HG02870 (cell line): ENCODE measurements around the gene LAMA4.

Experiments used
- ATAC-seq: cut with Tn5 transposase; IDR thresholded peaks from one replicate; pipeline ENCODE4 v1.9.1; 2021; ENCODE audit warnings: mild to moderate bottlenecking, moderate library complexity; ENCODE audit not compliant: unreplicated experiment

LAMA4 gene

GRCh38 chr6:112191509-112192020, 62.8 kb downstream of the LAMA4 start:
- ATAC-seq = no peak

- no peak for ATAC-seq
These were observed 64.2 kb downstream of the LAMA4 start for GRCh38 chr6:112190164-112190563.

GRCh38 chr6:112189494-112189893, 64.9 kb downstream of the LAMA4 start:
- ATAC-seq = no peak

GRCh38 chr6:112188906-112189305, 65.5 kb downstream of the LAMA4 start:
- no peak for ATAC-seq

- ATAC-seq = no peak
These were observed 66.6 kb downstream of the LAMA4 start for GRCh38 chr6:112187736-112188135.

GRCh38 chr6:112184951-112185350, 69.4 kb downstream of the LAMA4 start:
- ATAC-seq = no peak

GRCh38 chr6:112183271-112183671, 71.1 kb downstream of the LAMA4 start:
- ATAC-seq = no peak

- no peak for ATAC-seq
These were observed 73.2 kb downstream of the LAMA4 start for GRCh38 chr6:112181130-112181529.

GRCh38 chr6:112180095-112180820, 74.1 kb downstream of the LAMA4 start:
- ATAC-seq = peak; percentile 81

- ATAC-seq = no peak
These were observed 74.7 kb downstream of the LAMA4 start for GRCh38 chr6:112179631-112180030.

GRCh38 chr6:112178846-112179245, 75.5 kb downstream of the LAMA4 start:
- ATAC-seq = no peak

GRCh38 chr6:112177092-112177491, 77.3 kb downstream of the LAMA4 start:
- no peak for ATAC-seq

GRCh38 chr6:112176175-112176574, 78.2 kb downstream of the LAMA4 start:
- ATAC-seq = no peak

- no peak for ATAC-seq
These were observed 81.1 kb downstream of the LAMA4 start for GRCh38 chr6:112173221-112173804.

GRCh38 chr6:112172540-112172939, 81.8 kb downstream of the LAMA4 start:
- ATAC-seq = no peak

- no peak for ATAC-seq
These were observed 84.8 kb downstream of the LAMA4 start for GRCh38 chr6:112169541-112169940.

GRCh38 chr6:112163295-112164257, 90.8 kb downstream of the LAMA4 start:
- peak; percentile 98 for ATAC-seq

GRCh38 chr6:112160745-112161144, 93.6 kb downstream of the LAMA4 start:
- ATAC-seq = no peak

- ATAC-seq = no peak
These were observed 97.7 kb downstream of the LAMA4 start for GRCh38 chr6:112156668-112157067.

GRCh38 chr6:112155886-112156285, 98.5 kb downstream of the LAMA4 start:
- ATAC-seq = no peak

GRCh38 chr6:112154711-112155110, 99.7 kb downstream of the LAMA4 start:
- ATAC-seq = no peak
